HG02981 (cell line): Measurements from ENCODE around the gene CFAP52.
"Not testable (repeated sequence)": the region's sequence is repeated elsewhere in the genome, so short reads cannot be mapped to it uniquely, and the experiment has no call there.

ENCODE experiments used
- ATAC-seq: cut with Tn5 transposase; IDR thresholded peaks from one replicate; pipeline ENCODE4 v1.9.1; 2021; ENCODE audit warnings: mild to moderate bottlenecking, moderate library complexity; ENCODE audit not compliant: unreplicated experiment

The CFAP52 gene

DNA sequence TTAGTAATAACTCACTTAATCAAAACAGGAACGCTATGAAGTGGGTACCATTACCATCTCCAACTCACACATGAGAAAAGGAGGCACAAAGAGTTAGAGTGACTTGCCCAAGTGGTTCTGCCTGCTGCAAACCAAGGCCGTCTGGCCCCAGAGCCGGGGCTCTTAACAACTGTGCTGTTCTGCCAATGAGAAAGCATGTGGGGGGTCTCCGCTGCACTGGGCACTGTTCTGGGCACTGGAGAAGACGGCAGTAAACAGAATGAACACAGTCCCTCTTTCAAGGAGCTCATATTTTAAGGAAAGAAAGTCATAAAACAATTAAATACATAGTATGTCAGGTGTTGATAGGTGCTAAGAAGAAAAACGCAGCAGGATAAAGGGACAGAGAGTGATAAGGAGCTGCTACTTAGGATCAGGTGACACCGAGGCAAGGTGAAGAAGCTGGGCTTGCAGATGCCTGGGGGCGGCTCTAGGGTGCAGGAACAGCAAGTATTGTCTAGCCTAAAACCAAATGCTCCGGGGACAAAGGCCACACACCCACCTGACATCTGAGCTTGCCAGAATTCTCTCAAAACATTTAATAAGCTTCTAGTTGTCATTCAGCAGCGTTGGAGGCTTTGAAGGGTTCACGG is 7.4 kb upstream of the CFAP52 start:
- no peak for ATAC-seq

DNA sequence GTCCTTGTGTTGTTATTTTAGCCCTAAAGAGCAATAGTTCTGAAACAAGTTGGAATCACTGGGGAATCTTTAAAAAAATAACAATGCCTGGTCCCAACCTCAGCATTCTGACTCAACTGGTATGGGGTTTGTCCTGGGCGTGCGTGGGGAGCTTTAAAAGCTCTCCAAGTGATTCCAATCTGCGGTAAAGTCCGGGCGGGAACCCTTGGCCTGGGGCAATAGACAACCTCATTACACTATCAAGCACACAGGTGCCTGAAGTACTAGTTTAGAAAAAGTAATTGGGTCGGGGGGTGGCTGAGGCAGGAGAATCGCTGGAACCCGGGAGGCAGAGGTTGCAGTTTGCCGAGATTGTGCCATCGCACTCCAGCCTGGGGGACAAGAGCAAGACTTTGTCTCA is 5.2 kb upstream of the CFAP52 start:
- ATAC-seq: no peak

DNA sequence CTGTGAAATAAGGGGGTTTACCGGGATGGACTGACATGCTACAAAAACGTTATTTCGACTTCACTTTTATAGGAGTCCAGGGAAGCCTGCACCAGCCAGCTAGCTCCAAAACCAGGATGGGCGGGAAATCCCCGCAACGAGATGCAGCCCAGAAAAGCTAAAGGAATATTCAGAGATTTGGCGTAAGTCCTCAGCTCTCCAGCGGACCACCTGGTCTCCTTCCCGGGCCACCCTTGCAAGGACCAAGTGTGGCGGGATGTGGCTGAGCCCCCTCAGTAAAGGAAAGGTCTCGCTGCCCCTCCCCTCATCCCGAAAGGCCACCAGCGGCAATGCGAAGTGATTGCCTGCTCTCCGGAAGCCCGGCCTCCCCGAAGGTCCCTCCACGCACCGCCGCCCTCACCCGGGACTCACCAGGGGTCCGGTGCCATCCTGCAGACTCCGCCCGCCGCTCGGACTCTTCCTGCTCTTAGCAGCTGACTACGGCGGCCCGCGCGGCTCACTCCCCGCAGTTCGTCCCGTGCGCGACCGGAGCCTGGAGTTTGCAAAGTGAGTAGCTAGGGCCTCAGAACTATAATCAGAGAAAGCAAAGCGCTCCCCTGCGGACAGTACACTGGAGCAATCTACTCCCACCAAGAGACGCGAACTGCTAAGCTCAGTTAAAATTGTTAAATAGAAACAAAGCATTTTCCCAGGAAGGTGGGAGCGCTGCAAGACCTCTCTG is 901 bp upstream of the CFAP52 start, which contains the start of gene STX8:
Gene STX8, minus strand, starts transcription at position 440 of the 721 bp plus-strand sequence. Its CDS starts 12 bp downstream, at position 428.
- peak; percentile 65 for ATAC-seq

DNA sequence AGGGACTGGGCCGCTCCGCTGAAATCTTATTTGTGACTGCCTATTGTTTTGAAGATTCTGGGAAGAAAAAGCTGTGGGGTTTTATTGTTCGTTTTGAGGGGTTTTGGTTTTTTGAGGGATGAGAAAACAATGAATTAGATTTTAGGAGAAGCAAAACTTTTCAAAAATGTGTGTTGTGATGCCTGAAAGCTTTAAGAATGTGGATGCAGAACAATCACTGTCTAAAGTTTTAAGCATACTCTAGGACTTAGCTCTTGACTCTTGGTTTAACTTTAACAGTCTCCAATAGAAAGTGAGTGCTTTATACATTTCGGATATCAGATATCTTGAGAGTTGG is 899 bp downstream of the CFAP52 start:
- no peak for ATAC-seq

DNA sequence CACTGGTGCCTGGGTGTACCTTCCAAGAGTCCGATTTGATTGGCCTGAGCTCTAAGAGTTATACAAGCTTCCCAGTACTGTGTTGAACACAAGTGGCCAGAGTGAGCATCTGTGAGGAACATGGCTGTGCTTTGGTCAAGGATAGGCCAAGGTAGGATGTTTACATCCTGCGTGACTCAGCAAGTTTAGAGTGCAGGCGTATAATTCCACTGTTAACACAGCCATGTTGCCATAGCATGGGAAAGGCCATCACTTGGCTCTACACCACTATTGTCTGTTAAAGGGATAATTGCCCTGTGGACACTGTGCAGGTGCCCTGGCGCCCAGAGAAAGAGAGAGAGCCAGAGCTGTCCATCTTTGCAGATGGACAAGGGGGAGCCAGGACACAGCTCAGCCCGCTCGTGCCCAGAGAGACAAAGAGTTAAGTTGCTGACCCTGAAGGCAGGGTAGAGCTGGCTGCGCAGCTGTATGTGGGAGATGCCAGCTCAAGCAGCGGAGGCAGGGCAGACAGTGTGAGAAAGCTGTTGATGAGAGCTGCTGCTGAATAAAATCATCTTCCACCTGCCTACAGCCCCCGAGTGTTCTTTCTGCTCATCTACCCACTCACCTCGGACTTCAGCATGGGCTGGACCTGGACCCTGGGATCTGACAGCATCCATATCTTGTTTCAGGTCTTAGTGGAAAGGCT is 11.7 kb downstream of the CFAP52 start:
- no peak for ATAC-seq

DNA sequence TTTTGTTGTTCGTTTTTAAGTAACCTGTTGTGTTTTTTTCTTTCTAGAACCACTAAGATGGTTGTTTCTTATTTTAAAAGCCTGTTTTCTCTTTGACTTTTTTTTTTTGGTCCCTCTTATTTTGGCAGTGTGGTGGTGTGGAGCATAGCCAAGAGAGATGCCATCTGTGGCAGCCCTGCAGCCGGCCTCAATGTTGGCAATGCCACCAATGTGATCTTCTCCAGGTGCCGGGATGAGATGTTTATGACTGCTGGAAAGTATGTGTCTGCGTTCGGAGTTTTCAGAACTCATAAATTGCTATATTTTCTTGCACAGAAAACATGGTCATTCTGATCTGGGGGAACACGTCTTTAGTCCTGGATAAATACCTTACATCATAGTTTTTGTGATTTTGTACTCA is 17.6 kb downstream of the CFAP52 start:
- ATAC-seq: no peak

DNA sequence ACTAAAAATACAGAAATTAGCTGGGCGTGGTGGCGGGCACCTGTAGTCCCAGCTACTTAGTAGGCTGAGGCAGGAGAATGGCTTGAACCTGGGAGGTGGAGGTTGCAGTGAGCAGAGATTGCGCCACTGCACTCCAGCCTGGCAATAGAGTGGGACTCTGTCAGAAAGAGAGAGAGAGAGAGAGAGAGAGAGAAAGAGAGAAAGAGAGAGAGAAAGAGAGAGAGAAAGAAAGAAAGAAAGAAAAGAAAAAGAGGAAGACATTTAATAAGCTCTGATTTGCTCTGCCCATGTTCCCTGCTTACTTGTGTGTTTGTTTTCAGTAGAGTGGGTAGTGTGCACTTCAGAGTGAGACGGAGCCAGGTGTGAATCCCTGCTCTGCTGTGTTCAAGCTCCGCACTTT is 21.2 kb downstream of the CFAP52 start:
- ATAC-seq: not testable (repeated sequence)

DNA sequence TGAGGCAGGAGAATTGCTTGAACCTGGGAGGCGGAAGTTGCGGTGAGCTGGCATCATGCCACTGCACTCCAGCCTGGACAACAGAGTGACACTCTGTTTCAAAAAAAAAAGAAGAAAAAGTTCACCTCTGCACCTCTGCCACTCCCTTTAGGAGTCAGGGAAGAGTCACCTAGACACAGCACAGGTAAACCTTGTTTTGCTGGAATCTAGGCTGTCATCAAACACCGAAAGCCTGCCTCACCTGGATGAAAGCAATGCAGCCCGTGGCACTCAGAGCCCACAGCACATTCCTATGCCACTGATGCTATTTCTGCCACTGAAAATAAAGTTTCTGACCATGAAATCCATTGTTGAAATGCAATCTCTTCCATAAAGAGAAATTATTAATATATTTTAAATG is 22.2 kb downstream of the CFAP52 start:
- no peak for ATAC-seq

DNA sequence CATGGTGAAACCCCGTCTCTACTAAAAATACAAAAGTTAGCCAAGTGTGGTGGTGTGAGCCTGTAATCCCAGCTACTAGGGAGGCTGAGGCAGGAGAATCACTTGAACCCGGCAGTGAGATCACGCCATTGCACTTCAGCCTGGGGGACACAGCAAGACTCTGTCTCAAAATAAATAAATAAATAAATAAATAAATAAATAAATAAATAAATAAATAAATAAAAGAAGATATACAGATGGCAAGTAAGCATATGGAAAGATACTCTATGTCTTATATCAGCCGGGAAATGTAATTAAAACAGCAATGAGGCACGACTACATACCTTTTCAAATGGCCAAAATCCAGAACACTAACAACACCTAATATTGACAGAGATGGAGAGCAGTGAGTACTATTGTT is 28.1 kb downstream of the CFAP52 start:
- not testable (repeated sequence) for ATAC-seq

DNA sequence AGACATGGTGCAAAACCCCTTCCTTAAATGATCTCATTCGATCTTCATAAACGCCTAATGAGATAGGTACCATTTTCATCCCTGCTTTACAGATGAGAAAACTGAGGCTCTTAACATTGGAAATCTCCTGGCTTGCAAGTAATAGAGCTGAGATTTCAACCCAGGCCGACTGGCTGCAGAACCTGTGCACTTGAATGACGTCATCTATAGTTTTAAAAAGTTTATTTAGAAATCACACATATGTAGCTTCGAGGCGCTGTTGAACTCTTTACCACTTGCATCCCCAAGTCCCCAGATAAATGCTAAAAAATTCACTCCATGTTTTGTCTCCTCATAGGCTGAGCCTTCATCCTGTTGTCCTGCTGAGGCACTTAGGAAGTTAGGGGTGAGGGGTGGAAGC is 30.0 kb downstream of the CFAP52 start:
- no peak for ATAC-seq

DNA sequence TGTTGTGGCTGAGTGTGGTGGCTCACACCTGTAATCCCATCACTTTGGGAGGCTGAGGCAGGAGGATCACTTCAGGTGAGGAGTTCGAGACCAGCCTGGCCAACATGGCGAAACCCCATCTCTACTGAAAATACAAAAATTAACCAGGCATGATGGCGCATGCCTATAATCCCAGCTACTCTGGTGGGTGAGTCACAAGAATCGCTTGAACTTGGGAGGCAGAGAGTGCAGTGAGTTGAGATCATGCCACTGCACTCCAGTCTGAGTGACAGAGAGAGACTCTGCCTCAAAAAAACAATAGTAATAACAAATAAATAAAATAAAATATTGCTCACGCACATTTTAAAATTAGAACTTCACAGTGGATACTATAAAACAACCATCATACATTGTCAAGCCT is 30.6 kb downstream of the CFAP52 start:
- ATAC-seq: not testable (repeated sequence)

DNA sequence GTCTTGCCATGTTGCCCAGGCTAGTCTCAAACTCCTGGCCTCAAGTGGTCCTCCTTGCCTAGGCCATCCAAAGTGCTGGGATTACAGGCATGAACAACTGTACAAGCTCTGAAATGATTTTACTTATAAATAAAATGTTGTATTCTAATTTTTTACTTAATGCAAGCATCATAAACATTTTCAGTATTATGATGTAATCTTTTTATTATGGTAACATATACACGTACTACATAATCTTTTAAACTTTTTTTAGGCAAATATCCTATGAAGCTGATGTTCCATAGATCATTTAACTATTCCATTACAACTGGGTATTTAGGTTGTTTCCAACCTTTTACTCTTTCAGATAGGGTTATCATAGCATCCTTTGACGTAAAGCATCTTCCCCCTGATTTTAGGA is 35.1 kb downstream of the CFAP52 start:
- ATAC-seq: no peak

DNA sequence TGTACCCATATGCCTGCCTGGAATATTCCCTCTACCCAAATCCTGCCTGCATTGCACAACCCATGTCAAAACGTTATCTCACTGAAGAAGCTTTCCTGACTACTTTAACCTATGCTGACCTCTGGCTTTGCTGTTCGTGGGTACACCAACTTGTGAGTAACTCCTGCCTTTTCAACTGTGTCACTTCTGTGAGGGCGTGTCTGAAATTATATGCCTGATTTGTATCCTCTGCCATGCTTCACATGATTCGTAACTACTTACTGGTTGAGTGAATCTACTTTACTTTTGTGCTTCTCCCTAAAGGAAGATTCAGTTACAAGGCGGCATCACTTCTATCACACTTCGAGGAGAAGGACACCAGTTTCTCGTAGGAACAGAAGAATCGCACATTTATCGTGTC is 35.6 kb downstream of the CFAP52 start:
- no peak for ATAC-seq

DNA sequence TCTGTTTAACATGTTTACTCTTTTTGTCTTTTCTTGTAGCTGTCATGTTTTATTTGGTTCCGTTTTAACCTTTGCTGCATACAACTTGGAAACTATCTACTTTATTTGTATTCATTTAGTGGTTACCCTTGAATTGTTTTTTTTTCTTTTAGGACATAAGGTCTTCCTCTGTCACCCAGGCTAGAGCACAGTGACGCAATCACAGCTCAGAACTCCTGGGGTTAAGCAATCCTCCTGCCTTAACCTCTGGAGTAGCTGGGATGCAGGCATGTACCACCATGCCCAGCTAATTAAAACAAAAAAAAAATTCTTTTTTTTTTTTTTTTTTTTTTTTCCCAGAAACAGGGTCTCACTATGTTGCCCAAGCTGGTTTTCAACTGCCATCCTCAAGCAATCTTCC is 39.0 kb downstream of the CFAP52 start:
- no peak for ATAC-seq

DNA sequence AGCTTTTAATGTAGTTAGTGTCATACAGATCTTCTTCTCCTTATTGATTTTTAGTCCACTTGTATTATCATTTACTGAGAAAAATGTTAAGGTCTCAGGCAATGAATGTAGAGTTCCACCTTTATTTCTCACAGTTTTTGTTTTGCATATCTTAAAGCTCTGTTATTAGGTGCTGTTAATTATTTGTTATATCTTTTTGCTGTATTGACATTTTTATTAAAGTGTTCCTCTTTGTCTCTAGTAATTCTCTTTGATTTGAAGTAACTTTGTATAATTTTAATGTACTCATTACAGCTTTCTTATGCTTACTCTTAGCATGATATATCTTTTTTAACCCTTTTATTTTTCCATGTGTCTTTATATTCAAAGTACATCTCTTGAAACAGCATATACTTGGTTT is 46.5 kb downstream of the CFAP52 start:
- no peak for ATAC-seq

DNA sequence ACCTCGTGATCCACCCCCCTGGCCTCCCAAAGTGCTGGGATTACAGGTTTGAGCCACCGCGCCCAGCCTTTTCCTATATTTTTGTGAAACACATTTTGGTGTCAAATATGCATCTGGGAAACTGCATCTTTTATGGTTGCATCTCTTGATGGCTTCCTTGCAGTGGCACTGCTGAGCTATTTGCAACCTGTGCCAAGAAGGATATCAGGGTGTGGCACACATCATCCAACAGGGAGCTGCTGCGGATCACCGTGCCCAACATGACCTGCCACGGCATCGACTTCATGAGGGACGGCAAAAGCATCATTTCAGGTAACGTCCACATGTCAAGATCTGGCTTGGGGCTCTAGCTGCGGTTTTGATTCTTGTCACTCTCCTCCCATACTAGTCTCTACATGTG is 52.1 kb downstream of the CFAP52 start:
- ATAC-seq: no peak

DNA sequence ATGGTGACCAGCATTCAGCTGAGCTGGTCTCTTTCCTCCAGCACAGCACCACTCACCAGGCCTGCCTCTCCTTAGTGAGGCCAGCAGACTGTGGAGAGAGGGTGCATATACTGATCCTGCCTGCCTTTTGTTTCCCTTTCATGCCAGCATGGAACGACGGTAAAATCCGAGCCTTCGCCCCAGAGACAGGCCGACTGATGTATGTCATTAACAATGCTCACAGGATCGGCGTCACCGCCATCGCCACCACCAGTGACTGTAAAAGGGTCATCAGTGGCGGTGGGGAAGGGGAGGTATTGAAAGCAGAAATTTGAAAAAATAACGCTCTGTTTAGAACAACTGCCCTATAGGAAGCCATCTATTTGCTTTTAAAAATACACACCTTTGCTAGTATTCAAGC is 56.3 kb downstream of the CFAP52 start:
- no peak for ATAC-seq

DNA sequence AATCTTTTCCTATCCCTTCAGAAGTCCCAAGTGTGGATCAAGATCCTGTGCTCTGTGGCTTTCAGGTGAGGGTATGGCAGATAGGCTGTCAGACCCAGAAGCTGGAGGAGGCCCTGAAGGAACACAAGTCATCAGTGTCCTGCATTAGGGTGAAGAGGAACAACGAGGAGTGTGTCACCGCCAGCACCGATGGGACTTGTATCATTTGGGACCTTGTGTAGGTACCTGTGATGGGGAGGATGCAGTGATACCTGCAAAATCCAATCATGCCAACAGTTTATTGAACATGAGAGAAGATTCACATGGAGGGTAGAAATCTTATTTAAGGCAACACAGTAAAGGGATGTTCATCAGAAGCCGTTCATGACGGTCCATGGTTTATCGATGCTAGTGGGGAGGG is 58.9 kb downstream of the CFAP52 start:
- no peak for ATAC-seq

DNA sequence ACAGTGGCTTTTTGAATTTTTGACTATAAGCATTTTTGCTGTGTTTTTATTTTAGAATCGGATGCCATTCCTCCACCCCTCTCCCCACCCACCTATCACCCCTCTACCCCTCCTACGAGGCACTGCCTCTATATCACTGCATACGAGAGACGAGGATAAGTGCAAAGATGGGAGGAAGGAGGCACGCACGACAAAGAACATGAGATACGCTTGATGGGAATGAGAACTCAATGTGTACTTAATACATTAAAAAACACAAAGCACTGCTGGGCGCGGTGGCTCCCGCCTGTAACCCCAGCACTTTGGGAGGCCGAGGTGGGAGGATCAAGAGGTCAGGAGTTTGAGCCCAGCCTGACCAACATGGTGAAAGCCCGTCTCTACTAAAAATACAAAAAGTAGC is 60.1 kb downstream of the CFAP52 start:
- no peak for ATAC-seq

DNA sequence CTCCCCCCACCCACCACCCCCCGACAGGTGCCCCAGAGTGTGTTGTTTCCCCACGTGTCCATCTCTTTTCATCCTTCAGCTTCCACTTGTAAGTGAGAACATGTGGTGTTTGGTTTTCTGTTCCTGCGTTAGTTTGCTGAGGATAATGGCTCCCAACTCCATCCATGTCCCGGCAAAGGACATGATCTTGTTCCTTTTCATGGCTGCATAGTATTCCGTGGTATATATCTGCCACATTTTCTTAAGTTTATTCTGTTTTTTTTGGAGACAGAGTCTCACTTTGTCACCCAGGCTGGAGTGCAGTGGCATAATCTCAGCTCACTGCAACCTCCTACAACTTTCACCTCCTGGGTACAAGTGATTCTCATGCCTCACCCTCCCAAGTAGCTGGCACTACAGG is 63.9 kb downstream of the CFAP52 start:
- not testable (repeated sequence) for ATAC-seq

DNA sequence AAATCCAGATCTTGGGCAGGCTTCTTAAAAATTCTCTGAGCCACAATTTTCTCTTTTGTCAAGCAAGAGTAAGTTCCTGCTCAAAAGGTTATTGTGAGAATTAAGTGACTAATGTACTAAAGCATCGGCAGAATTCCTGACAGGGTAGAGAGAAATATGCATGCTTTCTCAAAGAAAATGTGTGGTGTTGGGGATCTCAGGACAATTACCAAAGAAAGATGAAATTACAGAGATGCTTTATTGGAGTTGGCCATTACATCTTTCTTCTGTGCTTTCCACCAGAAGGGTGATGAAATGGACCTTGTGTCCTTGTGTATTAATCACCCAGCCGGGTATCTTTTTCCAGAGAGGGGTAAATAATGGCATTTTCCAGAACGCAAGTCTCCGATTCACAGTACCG is 67.2 kb downstream of the CFAP52 start:
- ATAC-seq: no peak
